ENCODE results near the gene C2orf68. TPM values are rescaled to one million over a fixed set of nuclear protein-coding genes. Genes with fewer than 3 reads are reported as not detected.
A peak's percentile ranks its signal among the peaks of the same experiment; 100 is the strongest.

The C2orf68 gene
- total and polyA plus RNA-seq, 2 of the 8 experiments (the other 6 are each of a cell fraction or from before 2014, with no cell fraction given) = 46.3 to 49.4 TPM

DNA sequence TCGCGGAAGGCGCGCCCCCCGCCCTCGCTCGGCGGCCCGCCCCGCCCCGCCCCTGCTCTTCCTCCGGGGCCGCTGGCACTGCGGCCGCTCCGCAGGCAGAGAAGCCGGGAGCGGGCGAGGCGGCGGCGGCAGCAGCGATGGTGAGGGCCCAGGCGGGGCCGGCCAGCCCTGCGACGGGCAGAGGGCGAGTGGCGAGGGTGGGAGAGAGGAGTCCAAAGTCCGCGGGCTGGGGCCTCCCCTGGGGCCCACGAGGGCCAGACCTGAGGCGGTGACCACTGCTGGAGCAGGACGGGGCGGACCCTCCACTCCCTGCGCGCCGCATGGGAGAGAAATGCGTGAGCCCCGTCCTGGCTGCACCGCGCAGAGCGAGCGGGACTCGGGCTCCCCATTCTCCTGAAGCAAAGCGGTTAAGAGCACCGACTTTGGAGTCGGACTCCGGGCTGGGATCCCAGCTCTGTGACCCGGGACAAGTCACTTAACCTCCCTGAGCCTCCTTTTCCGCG, 27.5 kb downstream of the C2orf68 start, which contains the start of gene VAMP5:
VAMP5 (plus strand) TSS at position 78 of the 503 bp plus-strand sequence; CDS start at position 138, 60 bp downstream.
- peak within 1 kb of the TSS in 1 of 4 experiments; percentile 19; a peak in 1 of 7 replicates for H3K9ac ChIP-seq (replicated peaks in 1 of 4; ENCODE audit: extremely low read depth in 1 of 4, low read depth in 3 of 4, low read length in 3 of 4)
- no peaks in the 10 kb centered on the region; the same call in 1 of the 2 replicates for H3K79me1 ChIP-seq (ENCODE audit: low read depth, low read length)
- no peaks in the 10 kb centered on the region for H4K20me1 ChIP-seq (replicated peaks in 1 of 2; ENCODE audit: control insufficient read depth in 1 of 2, insufficient read depth in 2 of 2, low read length in 2 of 2)
- H3K23ac ChIP-seq (ENCODE audit: insufficient read length) = no peak within 1 kb of the TSS
- H3K18ac ChIP-seq (ENCODE audit: extremely low read depth, low read length) = no peak within 1 kb of the TSS
- H4K5ac ChIP-seq (ENCODE audit: insufficient read length, low read depth, low read length) = no peak within 1 kb of the TSS
- H3K4me2 ChIP-seq (ENCODE audit: insufficient read depth in 1 of 2, low read depth in 2 of 2, low read length in 2 of 2) = peak within 1 kb of the TSS; percentile 67 to 89
- peak within 1 kb of the TSS; percentile 65; the same call in 1 of the 2 replicates for H2BK15ac ChIP-seq (ENCODE audit: low read length)
- ChIA-PET CTCF (ENCODE audit: partially characterized antibody) (interaction anchor here (0.9 kb wide), 1 partner anchor 15 kb away, joined by 5 read pairs; no protein-coding TSS in a partner anchor), POLR2A (ENCODE audit: partially characterized antibody) (interaction anchor here (1.0 to 2.0 kb wide), 5 partner anchors 8 to 27 kb away, joined by 3 to 15 read pairs (median 4); partner anchors contain the start of genes C2orf68, RNF181 and TMEM150A)
- no peak for FAIRE-seq
- peaks cover 8 to 34% (median 21%) of the 10 kb centered on the region in 4 experiments; a peak in 6 of 7 replicates for H3K27me3 ChIP-seq (replicated peaks in 1 of 4; ENCODE audit: control insufficient read depth in 3 of 4, extremely low read depth in 1 of 4, insufficient read depth in 3 of 4, low read length in 3 of 4)
- H3K14ac ChIP-seq (ENCODE audit: insufficient read length) = no peak within 1 kb of the TSS
- peak in 1 of 2 experiments; percentile 64 for DNase-seq (ENCODE audit: low read depth in 1 of 2, low spot score in 2 of 2)
- no peak within 1 kb of the TSS; the same call in 1 of the 2 replicates for H2BK12ac ChIP-seq (ENCODE audit: low read depth, low read length)
- H3K9me3 ChIP-seq (ENCODE audit: insufficient read depth in 2 of 2, low read depth in 1 of 2, low read length in 1 of 2) = no peaks in the 10 kb centered on the region
- H2AK5ac ChIP-seq (ENCODE audit: low read depth, low read length) = no peak within 1 kb of the TSS
- 6% methylated on average over 31 of the region's 52 CpGs; no CpG with 5 or more reads in 1 of the 2 experiments for WGBS, 2 experiments (ENCODE audit: extremely low coverage in 1 of 2, insufficient coverage in 1 of 2, insufficient read length in 1 of 2, insufficient replicate concordance in 2 of 2, low coverage in 1 of 2, low lambda C conversion rate in 2 of 2, missing lambda C conversion rate in 1 of 2)
- H3K27ac ChIP-seq (ENCODE audit: low read depth, low read length) = no peak within 1 kb of the TSS
- H3K4ac ChIP-seq (replicated peaks; ENCODE audit: insufficient read length, low read depth, low read length) = no peak within 1 kb of the TSS
- H4K91ac ChIP-seq (replicated peaks; ENCODE audit: insufficient read length, low read length) = no peak within 1 kb of the TSS
- H3K36me3 ChIP-seq (ENCODE audit: control insufficient read depth in 2 of 4, insufficient read depth in 4 of 4, low read length in 3 of 4) = no peaks in the 10 kb centered on the region
- H3K4me1 ChIP-seq (replicated peaks in 1 of 4; ENCODE audit: control insufficient read depth in 3 of 4, insufficient read depth in 4 of 4, low read length in 3 of 4) = peaks cover 0 to 14% (median 4%) of the 10 kb centered on the region in 4 experiments; a peak in 5 of 7 replicates
- no peak within 1 kb of the TSS for H3K56ac ChIP-seq (replicated peaks; ENCODE audit: insufficient read length, low read depth, low read length)
- peaks cover 5% of the 10 kb centered on the region; the same call in 1 of the 2 replicates for H3K23me2 ChIP-seq (ENCODE audit: low read depth, low read length)
- peak within 1 kb of the TSS; percentile 66 for H2AFZ ChIP-seq (ENCODE audit: low read length)
- H4K8ac ChIP-seq (ENCODE audit: extremely low read depth, insufficient read depth, low read length) = no peak within 1 kb of the TSS
- no peak within 1 kb of the TSS for H2BK20ac ChIP-seq (ENCODE audit: low read length)
- peak within 1 kb of the TSS; percentile 23 to 64 (median 52) for H3K4me3 ChIP-seq (ENCODE audit: extremely low read depth in 1 of 4, insufficient read depth in 2 of 4, low read depth in 3 of 4, low read length in 4 of 4)
- peak within 1 kb of the TSS; percentile 19; the same call in 1 of the 2 replicates for H2BK5ac ChIP-seq (ENCODE audit: low read depth, low read length)
- H2BK120ac ChIP-seq (replicated peaks; ENCODE audit: low read depth, low read length) = no peak within 1 kb of the TSS
- H3K79me2 ChIP-seq (ENCODE audit: control insufficient read depth in 1 of 2, insufficient read depth in 2 of 2, low read length in 2 of 2) = no peaks in the 10 kb centered on the region
- peak; percentile 61 for TF ChIP-seq ASH2L (IDR thresholded peaks at IDR 0.05; ENCODE audit: low read length)
- no peak for TF ChIP-seq JUND (IDR thresholded peaks at IDR 0.05; ENCODE audit: low read length)
- no peak for TF ChIP-seq RNF2 (IDR thresholded peaks at IDR 0.05; ENCODE audit: borderline replicate concordance, low read depth, low read length, missing control alignments, poor library complexity, severe bottlenecking)
- TF ChIP-seq RXRA (IDR thresholded peaks at IDR 0.05; ENCODE audit: insufficient read depth, low read depth, low read length) = no peak
- TF ChIP-seq ZNF274 (IDR thresholded peaks at IDR 0.05; ENCODE audit: borderline replicate concordance, extremely low read depth, low read length) = no peak
- 0 out of 2 replicates have a peak, but pooled peaks have one; percentile 12 for TF ChIP-seq GABPA (IDR thresholded peaks at IDR 0.05; ENCODE audit: borderline replicate concordance, insufficient read depth, low read length)
- TF ChIP-seq SUZ12 (IDR thresholded peaks at IDR 0.05; ENCODE audit: low read length) = 0 out of 2 replicates have a peak, but pooled peaks have one; percentile 62
- peak; percentile 57 for TF ChIP-seq EZH2 (IDR thresholded peaks at IDR 0.05; ENCODE audit: low read depth, low read length, severe bottlenecking)
- no peak for TF ChIP-seq SP2 (IDR thresholded peaks at IDR 0.05; ENCODE audit: low read length)
- no peak for TF ChIP-seq EP300 (IDR thresholded peaks at IDR 0.05; ENCODE audit: borderline replicate concordance in 1 of 2, low read depth in 2 of 2, low read length in 2 of 2)
- peak; percentile 47; the same call in 1 of the 2 replicates for TF ChIP-seq TBP (IDR thresholded peaks at IDR 0.05; ENCODE audit: low read depth, low read length)
